Peyer's patch (tissue), 4 donors: ENCODE data around the gene TDP1.

Source experiments
- POLR2A ChIP-seq, 2 donors: fragments of 450-650 bp; IDR thresholded peaks; one replicate each; pipeline ENCODE4 v1.5.1; 2017; ENCODE audit warnings: antibody characterized with exemption in 2 of 2, mild to moderate bottlenecking in 2 of 2, moderate library complexity in 2 of 2
- TF ChIP-seq, protein P1 (sequence below), 6 experiments: fragments of 450-650 bp in 4 of 6; fragments of 200-600 bp in 2 of 6; sonication (generic) in 1 of 6; IDR thresholded peaks; one replicate each; pipeline ENCODE4 v1.5.1; 2017 to 2019; ENCODE audit warnings: antibody characterized with exemption in 6 of 6, mild to moderate bottlenecking in 3 of 6, moderate library complexity in 1 of 6

DNA sequence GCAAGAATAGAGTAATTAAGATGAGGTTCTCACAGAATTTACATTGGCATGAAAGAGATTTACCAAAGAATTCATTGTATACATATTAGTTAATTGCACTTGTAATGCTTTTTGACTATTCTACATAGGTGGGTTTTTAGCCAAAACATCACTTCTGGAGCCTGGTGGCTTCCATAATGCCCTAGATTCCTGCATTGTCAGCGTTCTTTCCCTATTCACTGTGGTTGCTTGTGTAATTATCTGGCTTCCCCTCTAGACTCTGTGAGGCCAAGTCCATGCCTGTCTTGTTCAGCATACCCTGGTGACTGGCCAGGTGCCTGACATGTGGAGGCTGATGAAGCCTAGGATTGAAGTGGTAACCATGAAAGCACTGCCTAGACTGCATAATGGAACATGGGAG lies 41.2 kb downstream of the TDP1 start:
- TF ChIP-seq, protein P1, sequence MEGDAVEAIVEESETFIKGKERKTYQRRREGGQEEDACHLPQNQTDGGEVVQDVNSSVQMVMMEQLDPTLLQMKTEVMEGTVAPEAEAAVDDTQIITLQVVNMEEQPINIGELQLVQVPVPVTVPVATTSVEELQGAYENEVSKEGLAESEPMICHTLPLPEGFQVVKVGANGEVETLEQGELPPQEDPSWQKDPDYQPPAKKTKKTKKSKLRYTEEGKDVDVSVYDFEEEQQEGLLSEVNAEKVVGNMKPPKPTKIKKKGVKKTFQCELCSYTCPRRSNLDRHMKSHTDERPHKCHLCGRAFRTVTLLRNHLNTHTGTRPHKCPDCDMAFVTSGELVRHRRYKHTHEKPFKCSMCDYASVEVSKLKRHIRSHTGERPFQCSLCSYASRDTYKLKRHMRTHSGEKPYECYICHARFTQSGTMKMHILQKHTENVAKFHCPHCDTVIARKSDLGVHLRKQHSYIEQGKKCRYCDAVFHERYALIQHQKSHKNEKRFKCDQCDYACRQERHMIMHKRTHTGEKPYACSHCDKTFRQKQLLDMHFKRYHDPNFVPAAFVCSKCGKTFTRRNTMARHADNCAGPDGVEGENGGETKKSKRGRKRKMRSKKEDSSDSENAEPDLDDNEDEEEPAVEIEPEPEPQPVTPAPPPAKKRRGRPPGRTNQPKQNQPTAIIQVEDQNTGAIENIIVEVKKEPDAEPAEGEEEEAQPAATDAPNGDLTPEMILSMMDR (IDR thresholded peaks at IDR 0.05), result no peak
- no peak for TF ChIP-seq POLR2A (IDR thresholded peaks at IDR 0.05)
